Measurements from ENCODE around the gene MYEF2. TPM values are rescaled to one million over a fixed set of nuclear protein-coding genes. Genes with fewer than 3 reads are reported as not detected.

MYEF2 gene
- total RNA-seq, 4 donors from 2014 or later, result 3.4 to 16.3 (median 5.9) TPM

- H3K36me3 ChIP-seq, result no peaks in the 10 kb centered on the region
- H3K27ac ChIP-seq, result no peak overlapping the region
- 28% methylated on average over 5 of the region's 5 CpGs for WGBS
- H3K27me3 ChIP-seq, result no peaks in the 10 kb centered on the region
- no peak for TF ChIP-seq POLR2A (IDR thresholded peaks at IDR 0.05)
- no peak for TF ChIP-seq CTCF (IDR thresholded peaks at IDR 0.05)
- no peak for TF ChIP-seq POLR2AphosphoS5 (IDR thresholded peaks at IDR 0.05)
- no peak for TF ChIP-seq EP300 (IDR thresholded peaks at IDR 0.05)
- H3K9me3 ChIP-seq, result no peaks in the 10 kb centered on the region
- H3K4me3 ChIP-seq, result no peak overlapping the region
- DNase-seq (ENCODE audit: low spot score in 2 of 2), result no peak
- H3K4me1 ChIP-seq, result peaks cover 15% of the 10 kb centered on the region
Measured at GRCh38 chr15:48086133-48086532, 92.0 kb downstream of the MYEF2 start.

GRCh38 chr15:48085591-48085930, 92.5 kb downstream of the MYEF2 start:
- Histone ChIP-seq H3K9me3 (no peaks in the 10 kb centered on the region), H3K27me3 (no peaks in the 10 kb centered on the region), H3K4me1 (peaks cover 15% of the 10 kb centered on the region), H3K36me3 (no peaks in the 10 kb centered on the region), H3K27ac (no peak overlapping the region), H3K4me3 (no peak overlapping the region)
- no peak for DNase-seq (ENCODE audit: low spot score in 2 of 2)
- TF ChIP-seq EP300 (IDR thresholded peaks at IDR 0.05) (no peak), POLR2A (IDR thresholded peaks at IDR 0.05) (no peak), CTCF (IDR thresholded peaks at IDR 0.05) (no peak), POLR2AphosphoS5 (IDR thresholded peaks at IDR 0.05) (no peak)
- WGBS, result 48% methylated on average over 6 of the region's 6 CpGs

- Histone ChIP-seq H3K27me3 (no peaks in the 10 kb centered on the region), H3K9me3 (no peaks in the 10 kb centered on the region), H3K36me3 (no peaks in the 10 kb centered on the region), H3K27ac (no peak overlapping the region), H3K4me3 (no peak overlapping the region), H3K4me1 (peaks cover 15% of the 10 kb centered on the region)
- WGBS, result 60% methylated on average over 6 of the region's 6 CpGs
- no peak for TF ChIP-seq EP300 (IDR thresholded peaks at IDR 0.05)
- TF ChIP-seq POLR2AphosphoS5 (IDR thresholded peaks at IDR 0.05), result no peak
- no peak for TF ChIP-seq CTCF (IDR thresholded peaks at IDR 0.05)
- no peak for TF ChIP-seq POLR2A (IDR thresholded peaks at IDR 0.05)
- DNase-seq (ENCODE audit: low spot score in 2 of 2), result no peak
Measured at GRCh38 chr15:48084759-48085590, 93.1 kb downstream of the MYEF2 start.

Other genes starting within 250 kb of the MYEF2 start
- gene SLC24A5, start 57.3 kb downstream of the MYEF2 start, total RNA-seq, result 10 to 100 TPM in 1 of 4 donors, 1 to 10 TPM in 3; 3.9 to 13.0 (median 6.9) TPM
- not detected for gene CTXN2, start 13.4 kb upstream of the MYEF2 start, total RNA-seq
- gene SLC12A1, start 28.0 kb upstream of the MYEF2 start, total RNA-seq, result not detected
- gene DUT, start 153.1 kb upstream of the MYEF2 start, total RNA-seq, result 10 to 100 TPM; 49.3 to 69.4 (median 64.2) TPM

Data from suprapubic skin (tissue), 4 donors.